Measurements from ENCODE around the gene MRPL53. TPM values are rescaled to one million over a fixed set of nuclear protein-coding genes. Genes with fewer than 3 reads are reported as not detected.

MRPL53 gene
- total and polyA plus RNA-seq, 2 of the 13 experiments (the other 11 are each of a cell fraction or from before 2014, with no cell fraction given) = 34.3 to 51.9 TPM

- no peak for TF ChIP-seq GRHL1 (CRISPR knock-in tag; conservative IDR thresholded peaks at IDR 0.05)
- TF ChIP-seq PREB (CRISPR knock-in tag; IDR thresholded peaks at IDR 0.05) = no peak
- 0 out of 2 replicates have a peak, but pooled peaks have one; percentile 58 for TF ChIP-seq ZSCAN29 (CRISPR knock-in tag; conservative IDR thresholded peaks at IDR 0.05)
- no peak for TF ChIP-seq HCFC1 (IDR thresholded peaks at IDR 0.05; ENCODE audit: low read depth, low read length)
- TF ChIP-seq MATR3 (CRISPR knock-in tag; IDR thresholded peaks at IDR 0.05) = no peak
- TF ChIP-seq SIN3B (IDR thresholded peaks at IDR 0.05; ENCODE audit: low read length) = no peak
- TF ChIP-seq ZBTB8A (CRISPR knock-in tag; IDR thresholded peaks at IDR 0.05; ENCODE audit: borderline replicate concordance, low read depth) = no peak; the same call in 1 of the 2 replicates
- no peak for TF ChIP-seq ZFP36 (IDR thresholded peaks at IDR 0.05; ENCODE audit: borderline replicate concordance, low read depth, low read length, partially characterized antibody)
- TF ChIP-seq MLX (CRISPR knock-in tag; IDR thresholded peaks at IDR 0.05) = no peak
- TF ChIP-seq ZHX1 (CRISPR knock-in tag; IDR thresholded peaks at IDR 0.05; ENCODE audit: low read depth) = no peak; the same call in none of the 2 replicates
- TF ChIP-seq ZNF282 (IDR thresholded peaks at IDR 0.05; ENCODE audit: partially characterized antibody) = no peak
- no peak for TF ChIP-seq ZNF672 (CRISPR knock-in tag; IDR thresholded peaks at IDR 0.05)
- TF ChIP-seq ZBTB14 (CRISPR knock-in tag; IDR thresholded peaks at IDR 0.05) = no peak
- no peak for TF ChIP-seq RFX3 (CRISPR knock-in tag; IDR thresholded peaks at IDR 0.05)
- no peak; the same call in 1 of the 2 replicates for TF ChIP-seq POLR2AphosphoS5 (IDR thresholded peaks at IDR 0.05; ENCODE audit: low read depth, low read length)
- 0 out of 2 replicates have a peak, but pooled peaks have one; percentile 38 for TF ChIP-seq KLF15 (CRISPR knock-in tag; IDR thresholded peaks at IDR 0.05; ENCODE audit: borderline replicate concordance)
- TF ChIP-seq HOXD1 (CRISPR knock-in tag; IDR thresholded peaks at IDR 0.05) = no peak
- TF ChIP-seq PHF20 (CRISPR knock-in tag; IDR thresholded peaks at IDR 0.05) = no peak; the same call in 1 of the 2 replicates
- no peak for TF ChIP-seq ZNF260 (CRISPR knock-in tag; IDR thresholded peaks at IDR 0.05; ENCODE audit: borderline replicate concordance, low read depth)
- TF ChIP-seq ZNF234 (CRISPR knock-in tag; conservative IDR thresholded peaks at IDR 0.05) = no peak
- TF ChIP-seq GTF3A (CRISPR knock-in tag; conservative IDR thresholded peaks at IDR 0.05) = no peak
- no peak for TF ChIP-seq GPN1 (CRISPR knock-in tag; IDR thresholded peaks at IDR 0.05; ENCODE audit: borderline replicate concordance)
Measured at GRCh38 chr2:74496997-74497776, 24.7 kb upstream of the MRPL53 start (continued).

All from HepG2 (cell line).